ENCODE results near the gene APOB. TPM values are rescaled to one million over a fixed set of nuclear protein-coding genes. Genes with fewer than 3 reads are reported as not detected.

The APOB gene
- total and polyA plus RNA-seq, 12 donors: 0.22 to 45.4 (median 8.4) TPM

- no peaks in the 10 kb centered on the region for H3K4me1 ChIP-seq
- ATAC-seq (no peak), DNase-seq (no peak)
- no peak overlapping the region for H3K27ac ChIP-seq
- intact Hi-C loops (cut with DNase I): no loop called here
- no peaks in the 10 kb centered on the region for H3K9me3 ChIP-seq
- H3K27me3 ChIP-seq: peaks cover 0 to 6% (median 0%) of the 10 kb centered on the region in 7 donors
- H3K36me3 ChIP-seq: no peaks in the 10 kb centered on the region
- no peak overlapping the region for H3K4me3 ChIP-seq
- no peak for TF ChIP-seq CTCF (IDR thresholded peaks at IDR 0.05)
- WGBS, 2 donors: 87% methylated on average over 2 of the region's 2 CpGs
Observed at GRCh38 chr2:21057097-21057496, 13.2 kb upstream of the APOB start.

GRCh38 chr2:21055879-21056790 lies 12.3 kb upstream of the APOB start:
- ATAC-seq (no peak), DNase-seq (no peak)
- Histone ChIP-seq H3K36me3 (no peaks in the 10 kb centered on the region), H3K9me3 (no peaks in the 10 kb centered on the region), H3K4me3 (no peak overlapping the region), H3K27ac (no peak overlapping the region), H3K4me1 (no peaks in the 10 kb centered on the region), H3K27me3 (peaks cover 0 to 6% (median 0%) of the 10 kb centered on the region in 7 donors)
- 42 to 47% methylated on average over 10 of the region's 10 CpGs for WGBS, 2 donors
- no peak for TF ChIP-seq CTCF (IDR thresholded peaks at IDR 0.05)
- intact Hi-C loops (cut with DNase I): no loop called here

- intact Hi-C loops (cut with DNase I): no loop called here
- no peak overlapping the region for H3K4me3 ChIP-seq
- no peaks in the 10 kb centered on the region for H3K9me3 ChIP-seq
- H3K27ac ChIP-seq: no peak overlapping the region
- ATAC-seq (no peak), DNase-seq (no peak)
- H3K4me1 ChIP-seq: no peaks in the 10 kb centered on the region
- peaks cover 0 to 2% (median 0%) of the 10 kb centered on the region in 7 donors for H3K27me3 ChIP-seq
- TF ChIP-seq CTCF (IDR thresholded peaks at IDR 0.05): no peak
- WGBS, 2 donors: 67 to 74% methylated on average over 3 of the region's 3 CpGs
- no peaks in the 10 kb centered on the region for H3K36me3 ChIP-seq
Observed at GRCh38 chr2:21055451-21055850, 11.6 kb upstream of the APOB start.

- intact Hi-C loops (cut with DNase I): no loop called here
- H3K27ac ChIP-seq: no peak overlapping the region
- ATAC-seq: no peak
- no peak for TF ChIP-seq CTCF (IDR thresholded peaks at IDR 0.05)
- DNase-seq: no peak
- no peaks in the 10 kb centered on the region for H3K27me3 ChIP-seq
- WGBS, 2 donors: 88 to 92% methylated on average over 6 of the region's 6 CpGs
- H3K4me1 ChIP-seq: no peaks in the 10 kb centered on the region
- no peaks in the 10 kb centered on the region for H3K9me3 ChIP-seq
- no peak overlapping the region for H3K4me3 ChIP-seq
- no peaks in the 10 kb centered on the region for H3K36me3 ChIP-seq
Observed at GRCh38 chr2:21054011-21054410, 10.1 kb upstream of the APOB start.
